ENCODE measurements around the gene SSBP4. TPM values are rescaled to one million over a fixed set of nuclear protein-coding genes. Genes with fewer than 3 reads are reported as not detected.
A peak's percentile ranks its signal among the peaks of the same experiment; 100 is the strongest.

SSBP4 gene
- total and polyA plus RNA-seq, 9 of the 15 experiments (the other 6 are each of a cell fraction or from before 2014, with no cell fraction given), result 1.1 to 189 (median 39.0) TPM

DNA sequence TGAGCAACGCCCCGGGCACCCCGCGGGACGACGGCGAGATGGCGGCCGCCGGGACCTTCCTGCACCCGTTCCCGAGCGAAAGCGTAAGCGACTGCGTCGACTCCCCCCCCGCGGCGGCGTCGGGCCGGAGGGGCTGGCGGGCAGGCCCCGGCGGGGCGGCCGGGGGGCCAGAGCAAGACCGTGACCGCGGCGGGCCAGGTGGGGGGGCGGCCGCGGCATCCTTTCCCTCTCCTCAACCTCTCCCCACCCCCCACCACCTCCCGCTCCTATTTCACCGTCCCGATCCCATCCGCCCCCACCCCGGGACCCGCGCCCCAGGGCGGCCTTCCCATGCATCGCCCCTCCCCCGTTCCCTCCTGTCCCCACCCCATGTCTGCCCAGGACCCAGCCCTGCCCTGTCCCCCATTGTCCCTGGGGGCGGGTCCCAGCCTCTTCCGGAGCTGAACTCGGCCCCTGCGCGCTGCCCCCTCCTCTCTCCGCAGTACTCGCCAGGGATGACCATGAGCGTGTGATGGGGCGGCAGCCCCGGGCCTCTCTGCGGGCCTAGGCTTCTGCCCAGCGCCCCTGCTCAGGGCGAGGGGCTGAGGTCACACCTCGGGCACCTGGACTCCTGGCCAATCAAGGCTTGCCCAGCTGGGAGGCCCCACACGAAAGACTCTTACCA lies 14.7 kb downstream of the SSBP4 start:
- peak overlapping the region; percentile 32; the same call in 1 of the 2 replicates for H3K4me2 ChIP-seq (ENCODE audit: insufficient read depth, low read length)
- in situ Hi-C loops (cut with MboI), result no loop called here
- no peaks in the 10 kb centered on the region for H3K9me3 ChIP-seq (replicated peaks; ENCODE audit: control insufficient read depth, insufficient read depth, low read depth, low read length)
- H2AFZ ChIP-seq (ENCODE audit: low read depth, low read length), result no peak overlapping the region
- H3K9me1 ChIP-seq (ENCODE audit: control insufficient read depth, insufficient read depth, low read length), result no peaks in the 10 kb centered on the region
- intact Hi-C loops (cut with micrococcal nuclease), result no loop called here
- no peaks in the 10 kb centered on the region for H3K27me3 ChIP-seq (ENCODE audit: control insufficient read depth in 2 of 2, insufficient read depth in 2 of 2, low read length in 2 of 2)
- H3K4me3 ChIP-seq, result peak overlapping the region; percentile 24
- peak overlapping the region in 1 of 2 experiments; percentile 85; a peak in 2 of 4 replicates for H3K9ac ChIP-seq (ENCODE audit: insufficient read depth in 1 of 2, low read depth in 2 of 2, low read length in 2 of 2)
- ChIA-PET POLR2A (interaction anchor here (0.5 to 1.2 kb wide), 4 partner anchors 8 to 154 kb away, joined by 3 read pairs; no protein-coding TSS in a partner anchor), CTCF (ENCODE audit: low intra/inter-chr PET ratio) (interaction anchor here (0.7 kb wide), 1 partner anchor 31 kb away, joined by 3 read pairs; no protein-coding TSS in a partner anchor)
- FAIRE-seq, result peak; percentile 78
- TSS peak; percentile 62 for BruUV-seq (replicated peaks)
- peaks cover 73% of the 10 kb centered on the region for H3K79me2 ChIP-seq (ENCODE audit: control insufficient read depth, insufficient read depth, low read length)
- peaks cover 63% of the 10 kb centered on the region for H3K36me3 ChIP-seq (ENCODE audit: control insufficient read depth, insufficient read depth, low read length)
- no peak for ATAC-seq
- WGBS (ENCODE audit: insufficient coverage, low coverage, missing lambda C conversion rate), result 12% methylated on average over 19 of the region's 60 CpGs
- H3K27ac ChIP-seq (ENCODE audit: extremely low read depth, low read depth, low read length), result peak overlapping the region; percentile 67; the same call in 2 of the 3 replicates
- peak; percentile 57 to 79 (median 62) for DNase-seq (ENCODE audit: extremely low read depth in 1 of 4, low spot score in 3 of 4)
- H4K20me1 ChIP-seq (replicated peaks; ENCODE audit: control insufficient read depth, insufficient read depth, low read length), result peaks cover 9% of the 10 kb centered on the region
- H3K4me1 ChIP-seq (replicated peaks in 1 of 2; ENCODE audit: control insufficient read depth in 2 of 2, insufficient read depth in 2 of 2, low read length in 2 of 2), result peaks cover 45 to 97% of the 10 kb centered on the region in 2 experiments
- 0 out of 2 replicates have a peak, but pooled peaks have one; percentile 56 for TF ChIP-seq ZNF717 (CRISPR knock-in tag; IDR thresholded peaks at IDR 0.05)
- TF ChIP-seq MYC (IDR thresholded peaks at IDR 0.05; ENCODE audit: low read depth, low read length), result no peak
- peak; percentile 49; the same call in 1 of the 2 replicates for TF ChIP-seq MYC (CRISPR knock-in tag; IDR thresholded peaks at IDR 0.05; ENCODE audit: borderline replicate concordance, low read depth)
- TF ChIP-seq ERF (CRISPR knock-in tag; IDR thresholded peaks at IDR 0.05), result peak; percentile 82; the same call in 1 of the 2 replicates
- TF ChIP-seq, protein P1, sequence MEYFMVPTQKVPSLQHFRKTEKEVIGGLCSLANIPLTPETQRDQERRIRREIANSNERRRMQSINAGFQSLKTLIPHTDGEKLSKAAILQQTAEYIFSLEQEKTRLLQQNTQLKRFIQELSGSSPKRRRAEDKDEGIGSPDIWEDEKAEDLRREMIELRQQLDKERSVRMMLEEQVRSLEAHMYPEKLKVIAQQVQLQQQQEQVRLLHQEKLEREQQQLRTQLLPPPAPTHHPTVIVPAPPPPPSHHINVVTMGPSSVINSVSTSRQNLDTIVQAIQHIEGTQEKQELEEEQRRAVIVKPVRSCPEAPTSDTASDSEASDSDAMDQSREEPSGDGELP (CRISPR knock-in tag; IDR thresholded peaks at IDR 0.05; ENCODE audit: borderline replicate concordance), result peak; percentile 63; the same call in 1 of the 2 replicates
- TF ChIP-seq POLR2A (conservative IDR thresholded peaks at IDR 0.05), result peak; percentile 74
- no peak for TF ChIP-seq ZNF75A (CRISPR knock-in tag; IDR thresholded peaks at IDR 0.05)
- TF ChIP-seq NCOA4 (IDR thresholded peaks at IDR 0.05; ENCODE audit: partially characterized antibody), result no peak
- TF ChIP-seq, protein P2, sequence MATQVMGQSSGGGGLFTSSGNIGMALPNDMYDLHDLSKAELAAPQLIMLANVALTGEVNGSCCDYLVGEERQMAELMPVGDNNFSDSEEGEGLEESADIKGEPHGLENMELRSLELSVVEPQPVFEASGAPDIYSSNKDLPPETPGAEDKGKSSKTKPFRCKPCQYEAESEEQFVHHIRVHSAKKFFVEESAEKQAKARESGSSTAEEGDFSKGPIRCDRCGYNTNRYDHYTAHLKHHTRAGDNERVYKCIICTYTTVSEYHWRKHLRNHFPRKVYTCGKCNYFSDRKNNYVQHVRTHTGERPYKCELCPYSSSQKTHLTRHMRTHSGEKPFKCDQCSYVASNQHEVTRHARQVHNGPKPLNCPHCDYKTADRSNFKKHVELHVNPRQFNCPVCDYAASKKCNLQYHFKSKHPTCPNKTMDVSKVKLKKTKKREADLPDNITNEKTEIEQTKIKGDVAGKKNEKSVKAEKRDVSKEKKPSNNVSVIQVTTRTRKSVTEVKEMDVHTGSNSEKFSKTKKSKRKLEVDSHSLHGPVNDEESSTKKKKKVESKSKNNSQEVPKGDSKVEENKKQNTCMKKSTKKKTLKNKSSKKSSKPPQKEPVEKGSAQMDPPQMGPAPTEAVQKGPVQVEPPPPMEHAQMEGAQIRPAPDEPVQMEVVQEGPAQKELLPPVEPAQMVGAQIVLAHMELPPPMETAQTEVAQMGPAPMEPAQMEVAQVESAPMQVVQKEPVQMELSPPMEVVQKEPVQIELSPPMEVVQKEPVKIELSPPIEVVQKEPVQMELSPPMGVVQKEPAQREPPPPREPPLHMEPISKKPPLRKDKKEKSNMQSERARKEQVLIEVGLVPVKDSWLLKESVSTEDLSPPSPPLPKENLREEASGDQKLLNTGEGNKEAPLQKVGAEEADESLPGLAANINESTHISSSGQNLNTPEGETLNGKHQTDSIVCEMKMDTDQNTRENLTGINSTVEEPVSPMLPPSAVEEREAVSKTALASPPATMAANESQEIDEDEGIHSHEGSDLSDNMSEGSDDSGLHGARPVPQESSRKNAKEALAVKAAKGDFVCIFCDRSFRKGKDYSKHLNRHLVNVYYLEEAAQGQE (IDR thresholded peaks at IDR 0.05; ENCODE audit: borderline replicate concordance), result no peak
- TF ChIP-seq, protein P2 (CRISPR knock-in tag; IDR thresholded peaks at IDR 0.05; ENCODE audit: low read depth), result peak; percentile 61; the same call in 1 of the 2 replicates
- 0 out of 2 replicates have a peak, but pooled peaks have one; percentile 28 for TF ChIP-seq ZBTB17 (CRISPR knock-in tag; IDR thresholded peaks at IDR 0.05)
- peak; percentile 31; the same call in 1 of the 2 replicates for TF ChIP-seq CAMTA2 (CRISPR knock-in tag; conservative IDR thresholded peaks at IDR 0.05)
- no peak for TF ChIP-seq RBM25 (IDR thresholded peaks at IDR 0.05; ENCODE audit: low read depth, low read length, severe bottlenecking)
- peak; percentile 31; the same call in 1 of the 2 replicates for TF ChIP-seq EGR1 (conservative IDR thresholded peaks at IDR 0.05)

Data from K562 (cell line).